ENCODE data around the gene WDR93.
"Not testable (repeated sequence)": the region's sequence is repeated elsewhere in the genome, so short reads cannot be mapped to it uniquely, and the experiment has no call there.

The WDR93 gene

GRCh38 chr15:89672221-89673164, 18.1 kb upstream of the WDR93 start:
- H3K9me3 ChIP-seq (ENCODE audit: control insufficient read depth, insufficient read depth, low read depth, low read length) = no peaks in the 10 kb centered on the region
- H3K27ac ChIP-seq (ENCODE audit: low read depth, low read length) = no peak overlapping the region
- no peak overlapping the region for H3K9ac ChIP-seq (ENCODE audit: low read length)
- H3K4me1 ChIP-seq (ENCODE audit: control insufficient read depth, insufficient read depth, low read length) = no peaks in the 10 kb centered on the region
- no peaks in the 10 kb centered on the region for H3K36me3 ChIP-seq (ENCODE audit: control insufficient read depth, insufficient read depth, low read length)
- peaks cover 8% of the 10 kb centered on the region; the same call in 1 of the 2 replicates for H3K27me3 ChIP-seq (ENCODE audit: control insufficient read depth, insufficient read depth, low read length)
- H3K4me3 ChIP-seq (ENCODE audit: low read depth, low read length) = no peak overlapping the region

- peaks cover 8% of the 10 kb centered on the region; the same call in 1 of the 2 replicates for H3K27me3 ChIP-seq (ENCODE audit: control insufficient read depth, insufficient read depth, low read length)
- no peak overlapping the region for H3K9ac ChIP-seq (ENCODE audit: low read length)
- no peak overlapping the region for H3K27ac ChIP-seq (ENCODE audit: low read depth, low read length)
- no peak overlapping the region for H3K4me3 ChIP-seq (ENCODE audit: low read depth, low read length)
- no peaks in the 10 kb centered on the region for H3K9me3 ChIP-seq (ENCODE audit: control insufficient read depth, insufficient read depth, low read depth, low read length)
- no peaks in the 10 kb centered on the region for H3K4me1 ChIP-seq (ENCODE audit: control insufficient read depth, insufficient read depth, low read length)
- no peaks in the 10 kb centered on the region for H3K36me3 ChIP-seq (ENCODE audit: control insufficient read depth, insufficient read depth, low read length)
These were observed 17.5 kb upstream of the WDR93 start for GRCh38 chr15:89673165-89673512.

- Histone ChIP-seq H3K9ac (ENCODE audit: low read length) (no peak overlapping the region), H3K4me3 (ENCODE audit: low read depth, low read length) (no peak overlapping the region), H3K27ac (ENCODE audit: low read depth, low read length) (no peak overlapping the region), H3K9me3 (ENCODE audit: control insufficient read depth, insufficient read depth, low read depth, low read length) (no peaks in the 10 kb centered on the region), H3K4me1 (ENCODE audit: control insufficient read depth, insufficient read depth, low read length) (no peaks in the 10 kb centered on the region), H3K36me3 (ENCODE audit: control insufficient read depth, insufficient read depth, low read length) (no peaks in the 10 kb centered on the region), H3K27me3 (ENCODE audit: control insufficient read depth, insufficient read depth, low read length) (peaks cover 8% of the 10 kb centered on the region; the same call in 1 of the 2 replicates)
These were observed 16.1 kb upstream of the WDR93 start for GRCh38 chr15:89674526-89674925.

GRCh38 chr15:89675606-89676005, 15.0 kb upstream of the WDR93 start:
- no peak overlapping the region for H3K27ac ChIP-seq (ENCODE audit: low read depth, low read length)
- no peaks in the 10 kb centered on the region for H3K36me3 ChIP-seq (ENCODE audit: control insufficient read depth, insufficient read depth, low read length)
- no peak overlapping the region for H3K4me3 ChIP-seq (ENCODE audit: low read depth, low read length)
- H3K9ac ChIP-seq (ENCODE audit: low read length) = no peak overlapping the region
- H3K9me3 ChIP-seq (ENCODE audit: control insufficient read depth, insufficient read depth, low read depth, low read length) = no peaks in the 10 kb centered on the region
- H3K4me1 ChIP-seq (ENCODE audit: control insufficient read depth, insufficient read depth, low read length) = no peaks in the 10 kb centered on the region
- peaks cover 8% of the 10 kb centered on the region; the same call in 1 of the 2 replicates for H3K27me3 ChIP-seq (ENCODE audit: control insufficient read depth, insufficient read depth, low read length)

GRCh38 chr15:89677381-89677780, 13.2 kb upstream of the WDR93 start:
- Histone ChIP-seq H3K27ac (ENCODE audit: low read depth, low read length) (no peak overlapping the region), H3K27me3 (ENCODE audit: control insufficient read depth, insufficient read depth, low read length) (peaks cover 8% of the 10 kb centered on the region; the same call in 1 of the 2 replicates), H3K36me3 (ENCODE audit: control insufficient read depth, insufficient read depth, low read length) (no peaks in the 10 kb centered on the region), H3K4me1 (ENCODE audit: control insufficient read depth, insufficient read depth, low read length) (no peaks in the 10 kb centered on the region), H3K9me3 (ENCODE audit: control insufficient read depth, insufficient read depth, low read depth, low read length) (no peaks in the 10 kb centered on the region), H3K9ac (ENCODE audit: low read length) (no peak overlapping the region), H3K4me3 (ENCODE audit: low read depth, low read length) (no peak overlapping the region)

GRCh38 chr15:89679212-89679611, 11.4 kb upstream of the WDR93 start, which contains the start of gene PLIN1:
Gene PLIN1, minus strand, starts transcription at chr15:89679367. Its CDS starts 1,878 bp downstream, at chr15:89677489.
- Histone ChIP-seq H3K4me1 (ENCODE audit: control insufficient read depth, insufficient read depth, low read length) (no peaks in the 10 kb centered on the region), H3K36me3 (ENCODE audit: control insufficient read depth, insufficient read depth, low read length) (no peaks in the 10 kb centered on the region), H3K9ac (ENCODE audit: low read length) (no peak within 1 kb of the TSS), H3K9me3 (ENCODE audit: control insufficient read depth, insufficient read depth, low read depth, low read length) (no peaks in the 10 kb centered on the region), H3K4me3 (ENCODE audit: low read depth, low read length) (no peak within 1 kb of the TSS), H3K27ac (ENCODE audit: low read depth, low read length) (no peak within 1 kb of the TSS), H3K27me3 (ENCODE audit: control insufficient read depth, insufficient read depth, low read length) (no peaks in the 10 kb centered on the region)

GRCh38 chr15:89680282-89680873, 10.2 kb upstream of the WDR93 start:
- no peak overlapping the region for H3K4me3 ChIP-seq (ENCODE audit: low read depth, low read length)
- no peak overlapping the region for H3K27ac ChIP-seq (ENCODE audit: low read depth, low read length)
- no peaks in the 10 kb centered on the region for H3K27me3 ChIP-seq (ENCODE audit: control insufficient read depth, insufficient read depth, low read length)
- no peaks in the 10 kb centered on the region for H3K36me3 ChIP-seq (ENCODE audit: control insufficient read depth, insufficient read depth, low read length)
- H3K4me1 ChIP-seq (ENCODE audit: control insufficient read depth, insufficient read depth, low read length) = no peaks in the 10 kb centered on the region
- H3K9ac ChIP-seq (ENCODE audit: low read length) = no peak overlapping the region
- H3K9me3 ChIP-seq (ENCODE audit: control insufficient read depth, insufficient read depth, low read depth, low read length) = no peaks in the 10 kb centered on the region

GRCh38 chr15:89681146-89681545, 9.5 kb upstream of the WDR93 start:
- Histone ChIP-seq H3K27ac (ENCODE audit: low read depth, low read length) (no peak overlapping the region), H3K9ac (ENCODE audit: low read length) (no peak overlapping the region), H3K36me3 (ENCODE audit: control insufficient read depth, insufficient read depth, low read length) (no peaks in the 10 kb centered on the region), H3K4me3 (ENCODE audit: low read depth, low read length) (no peak overlapping the region), H3K9me3 (ENCODE audit: control insufficient read depth, insufficient read depth, low read depth, low read length) (no peaks in the 10 kb centered on the region), H3K27me3 (ENCODE audit: control insufficient read depth, insufficient read depth, low read length) (no peaks in the 10 kb centered on the region), H3K4me1 (ENCODE audit: control insufficient read depth, insufficient read depth, low read length) (no peaks in the 10 kb centered on the region)

- no peaks in the 10 kb centered on the region for H3K36me3 ChIP-seq (ENCODE audit: control insufficient read depth, insufficient read depth, low read length)
- H3K27ac ChIP-seq (ENCODE audit: low read depth, low read length) = no peak overlapping the region
- H3K4me1 ChIP-seq (ENCODE audit: control insufficient read depth, insufficient read depth, low read length) = 0 out of 2 replicates have a peak, but pooled peaks cover 2% of the 10 kb centered on the region
- H3K4me3 ChIP-seq (ENCODE audit: low read depth, low read length) = no peak overlapping the region
- no peaks in the 10 kb centered on the region for H3K9me3 ChIP-seq (ENCODE audit: control insufficient read depth, insufficient read depth, low read depth, low read length)
- no peak overlapping the region for H3K9ac ChIP-seq (ENCODE audit: low read length)
- no peaks in the 10 kb centered on the region for H3K27me3 ChIP-seq (ENCODE audit: control insufficient read depth, insufficient read depth, low read length)
These were observed 4.6 kb upstream of the WDR93 start for GRCh38 chr15:89685995-89686394.

GRCh38 chr15:89686522-89686921, 4.1 kb upstream of the WDR93 start:
- H3K27ac ChIP-seq (ENCODE audit: low read depth, low read length) = no peak overlapping the region

GRCh38 chr15:89689930-89690275, 708 bp upstream of the WDR93 start:
- H3K9me3 ChIP-seq (ENCODE audit: control insufficient read depth, insufficient read depth, low read depth, low read length); H3K27ac ChIP-seq (ENCODE audit: low read depth, low read length); H3K9ac ChIP-seq (ENCODE audit: low read length): not testable (repeated sequence)

More at GRCh38 chr15:89686522-89686921, 4.1 kb upstream of the WDR93 start:
- no peak overlapping the region for H3K9ac ChIP-seq (ENCODE audit: low read length)
- H3K9me3 ChIP-seq (ENCODE audit: control insufficient read depth, insufficient read depth, low read depth, low read length) = no peaks in the 10 kb centered on the region
- no peaks in the 10 kb centered on the region for H3K36me3 ChIP-seq (ENCODE audit: control insufficient read depth, insufficient read depth, low read length)
- H3K27me3 ChIP-seq (ENCODE audit: control insufficient read depth, insufficient read depth, low read length) = no peaks in the 10 kb centered on the region
- H3K4me1 ChIP-seq (ENCODE audit: control insufficient read depth, insufficient read depth, low read length) = 0 out of 2 replicates have a peak, but pooled peaks cover 3% of the 10 kb centered on the region
- no peak overlapping the region for H3K4me3 ChIP-seq (ENCODE audit: low read depth, low read length)

More at GRCh38 chr15:89689930-89690275, 708 bp upstream of the WDR93 start:
- H3K4me1 ChIP-seq (ENCODE audit: control insufficient read depth, insufficient read depth, low read length); H3K27me3 ChIP-seq (ENCODE audit: control insufficient read depth, insufficient read depth, low read length); H3K36me3 ChIP-seq (ENCODE audit: control insufficient read depth, insufficient read depth, low read length): not testable (repeated sequence)
- peak overlapping the region; percentile 90 for H3K4me3 ChIP-seq (ENCODE audit: low read depth, low read length)

All from HUES6 (cell line).